ENCODE results near the gene GOLGA3.

DNA sequence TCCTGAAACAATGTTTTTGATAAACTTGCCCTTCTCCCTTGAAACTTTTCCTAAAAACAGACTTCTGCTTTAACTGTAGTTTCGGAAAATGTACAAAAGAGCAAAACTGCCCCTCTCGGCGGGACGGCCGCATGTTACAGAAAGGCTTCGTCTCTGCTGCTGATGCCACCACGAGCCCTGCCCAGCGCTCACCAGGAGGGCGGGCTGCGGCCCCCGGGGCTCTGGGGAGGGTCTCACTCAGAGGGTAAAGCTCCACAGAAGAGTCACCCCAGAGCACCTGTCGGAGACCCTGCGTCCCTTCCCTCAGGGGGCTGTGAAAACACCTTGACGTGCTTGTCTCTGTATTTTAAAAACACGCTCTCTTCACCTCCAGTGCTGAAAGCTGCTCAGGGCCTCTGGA, 12.5 kb upstream of the GOLGA3 start:
- TF ChIP-seq, protein P1, sequence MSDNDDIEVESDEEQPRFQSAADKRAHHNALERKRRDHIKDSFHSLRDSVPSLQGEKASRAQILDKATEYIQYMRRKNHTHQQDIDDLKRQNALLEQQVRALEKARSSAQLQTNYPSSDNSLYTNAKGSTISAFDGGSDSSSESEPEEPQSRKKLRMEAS (IDR thresholded peaks at IDR 0.05; ENCODE audit: low read depth, low read length) = no peak
- no peak for TF ChIP-seq CTCF (IDR thresholded peaks at IDR 0.05; ENCODE audit: low read depth, low read length)
- TF ChIP-seq POLR2A (IDR thresholded peaks at IDR 0.05; ENCODE audit: extremely low read depth, insufficient read length) = no peak
- TF ChIP-seq MYC (IDR thresholded peaks at IDR 0.05; ENCODE audit: low read depth, low read length) = no peak

Measured in NB4 (cell line).